Cardiac muscle cell (in vitro differentiated cells and primary cell): ENCODE results near the gene MAGEF1. TPM values are rescaled to one million over a fixed set of nuclear protein-coding genes. Genes with fewer than 3 reads are reported as not detected.

Experiments used
- DNase-seq, 2 donors: peaks; one replicate each; pipeline versions ENCODE4 v3.0.0 to v3.0.0-alpha.2; 2010 to 2017; ENCODE audit warnings: low read depth in 1 of 2, low spot score in 1 of 2
- H3K27ac ChIP-seq: fragments of 200-600 bp; sonication (generic); 2 replicates; pipeline ENCODE4 v1.5.1; 2016
- H3K27me3 ChIP-seq: fragments of 200-600 bp; sonication (generic); 2 replicates; pipeline ENCODE4 v1.6.0; 2016; ENCODE audit warnings: control low read depth
- H3K36me3 ChIP-seq: fragments of 200-600 bp; sonication (generic); 2 replicates; pipeline ENCODE4 v1.5.1; 2016; ENCODE audit warnings: control low read depth
- H3K4me1 ChIP-seq: fragments of 200-600 bp; sonication (generic); 2 replicates; pipeline ENCODE4 v1.8.1; 2017; ENCODE audit warnings: low read depth, mild to moderate bottlenecking, mixed run types
- H3K4me3 ChIP-seq: fragments of 200-600 bp; sonication (generic); 2 replicates; pipeline ENCODE4 v1.5.1; 2016; ENCODE audit warnings: mild to moderate bottlenecking
- H3K9me3 ChIP-seq: fragments of 200-600 bp; sonication (generic); 2 replicates; pipeline ENCODE4 v1.5.1; 2017; ENCODE audit warnings: low read depth, mild to moderate bottlenecking, control low read depth
- CTCF ChIP-seq: IDR thresholded peaks from 2 replicates; pipeline ENCODE4 v1.5.1; 2012; ENCODE audit warnings: low read depth, mild to moderate bottlenecking, low read length
- polyA plus RNA-seq: library from polyadenylated mRNA; unstranded; fragments of >200 nt; fragmentation: Nextera tagmentation; extraction: Ambion mirVana; gene quantifications from 2 replicates; pipeline ENCODE4 v1.2.1, GENCODE V29; 2016
- total RNA-seq: library from RNA; depleted of rRNA; stranded (reverse); fragments of >200 nt; gene quantifications from 2 replicates; pipeline ENCODE4 v1.2.3, GENCODE V29; 2016

Gene MAGEF1
- total and polyA plus RNA-seq, 2 experiments from 2014 or later, result 236 to 255 TPM

GRCh38 chr3:184670091-184670602 is 41.7 kb downstream of the MAGEF1 start:
- no peak for DNase-seq
- Histone ChIP-seq H3K36me3 (no peaks in the 10 kb centered on the region), H3K9me3 (no peaks in the 10 kb centered on the region), H3K27me3 (no peaks in the 10 kb centered on the region), H3K4me3 (no peak overlapping the region), H3K27ac (no peak overlapping the region), H3K4me1 (no peaks in the 10 kb centered on the region)
- no peak for TF ChIP-seq CTCF

DNA sequence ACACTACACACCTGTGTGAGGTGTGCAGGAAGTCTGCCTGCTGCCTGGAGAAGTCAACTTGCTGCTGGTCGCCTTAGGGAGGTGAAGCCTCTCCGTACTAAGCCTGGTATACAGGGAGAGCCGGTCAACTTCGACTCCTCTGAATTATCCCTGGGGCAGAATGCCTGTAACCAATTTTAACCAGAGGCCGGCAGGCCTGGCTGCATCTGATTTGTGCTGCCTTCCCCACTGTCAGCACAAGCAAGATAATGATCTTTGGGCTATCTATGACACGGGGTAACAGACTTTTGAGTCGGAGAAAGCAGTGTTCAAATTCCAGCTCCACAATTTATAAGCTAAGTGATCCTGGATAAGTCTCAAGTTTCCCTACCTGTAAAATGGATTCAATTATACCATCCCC is 42.3 kb downstream of the MAGEF1 start:
- Histone ChIP-seq H3K27me3 (no peaks in the 10 kb centered on the region), H3K4me1 (no peaks in the 10 kb centered on the region), H3K36me3 (no peaks in the 10 kb centered on the region), H3K27ac (no peak overlapping the region), H3K9me3 (no peaks in the 10 kb centered on the region), H3K4me3 (no peak overlapping the region)
- TF ChIP-seq CTCF, result no peak
- DNase-seq, result no peak

- H3K4me1 ChIP-seq, result peaks cover 10% of the 10 kb centered on the region
- H3K9me3 ChIP-seq, result no peaks in the 10 kb centered on the region
- no peaks in the 10 kb centered on the region for H3K36me3 ChIP-seq
- no peaks in the 10 kb centered on the region for H3K27me3 ChIP-seq
- DNase-seq, result no peak
- TF ChIP-seq CTCF, result no peak
- H3K27ac ChIP-seq, result peak overlapping the region; percentile 12
- no peak overlapping the region for H3K4me3 ChIP-seq
These were observed 45.4 kb downstream of the MAGEF1 start for GRCh38 chr3:184666442-184666841.

GRCh38 chr3:184665101-184665500 is 46.8 kb downstream of the MAGEF1 start:
- no peak for TF ChIP-seq CTCF
- H3K4me3 ChIP-seq, result no peak overlapping the region
- H3K9me3 ChIP-seq, result no peaks in the 10 kb centered on the region
- no peaks in the 10 kb centered on the region for H3K27me3 ChIP-seq
- H3K27ac ChIP-seq, result no peak overlapping the region
- no peaks in the 10 kb centered on the region for H3K36me3 ChIP-seq
- peaks cover 18% of the 10 kb centered on the region for H3K4me1 ChIP-seq
- DNase-seq, result no peak

DNA sequence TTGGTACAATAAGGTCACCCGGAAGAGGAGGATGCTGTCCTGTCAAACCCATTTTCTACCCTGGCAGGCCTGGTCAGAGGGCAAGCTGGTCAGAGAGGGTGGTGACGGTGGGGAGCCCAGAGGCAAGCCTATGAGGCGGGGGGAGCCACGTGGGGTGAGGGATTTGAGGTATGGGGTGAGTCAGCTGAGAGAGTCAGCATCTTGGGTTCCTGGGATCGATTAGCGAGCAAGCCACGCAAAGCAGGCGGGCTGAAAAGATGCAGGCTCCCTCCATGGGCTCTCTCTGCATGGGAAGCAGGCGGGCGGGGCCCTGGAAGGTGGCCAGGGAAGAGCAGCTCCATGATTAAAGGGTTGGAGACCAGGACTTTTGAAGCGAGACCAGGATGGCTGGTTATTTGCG is 48.1 kb downstream of the MAGEF1 start:
- DNase-seq, result no peak

More for the DNA sequence above, 48.1 kb downstream of the MAGEF1 start:
- TF ChIP-seq CTCF, result no peak
- peaks cover 32% of the 10 kb centered on the region for H3K4me1 ChIP-seq
- no peak overlapping the region for H3K27ac ChIP-seq
- H3K27me3 ChIP-seq, result no peaks in the 10 kb centered on the region
- H3K36me3 ChIP-seq, result no peaks in the 10 kb centered on the region
- no peaks in the 10 kb centered on the region for H3K9me3 ChIP-seq
- no peak overlapping the region for H3K4me3 ChIP-seq
